Measurements from ENCODE around the gene FHAD1. TPM values are rescaled to one million over a fixed set of nuclear protein-coding genes. Genes with fewer than 3 reads are reported as not detected.

The FHAD1 gene
- polyA plus RNA-seq (ENCODE audit: insufficient read length in 12 of 12): 1 to 10 TPM in 9 of 12 donors, under 1 TPM in 1, not detected in 2; 0.88 to 2.4 (median 1.6) TPM
- long read RNA-seq, donor 1: 0 reads
- long read RNA-seq, donor 2: 0 reads
- long read RNA-seq, donor 3, full-length matches to known transcripts: 1 of 1 reads
- long read RNA-seq, donor 3, partial matches to known transcripts: 0 of 1 reads
- long read RNA-seq, donor 3, other reads (novel, unspliced or antisense): 0 of 1 reads
- long read RNA-seq, donor 4: 0 reads
- long read RNA-seq, donor 5: 0 reads
- long read RNA-seq, donor 6: 0 reads
- long read RNA-seq, donor 7: 0 reads
- long read RNA-seq, donor 8: 0 reads
- long read RNA-seq, donor 9: 0 reads
- long read RNA-seq, donor 10: 0 reads
- long read RNA-seq, donor 11: 0 reads

DNA sequence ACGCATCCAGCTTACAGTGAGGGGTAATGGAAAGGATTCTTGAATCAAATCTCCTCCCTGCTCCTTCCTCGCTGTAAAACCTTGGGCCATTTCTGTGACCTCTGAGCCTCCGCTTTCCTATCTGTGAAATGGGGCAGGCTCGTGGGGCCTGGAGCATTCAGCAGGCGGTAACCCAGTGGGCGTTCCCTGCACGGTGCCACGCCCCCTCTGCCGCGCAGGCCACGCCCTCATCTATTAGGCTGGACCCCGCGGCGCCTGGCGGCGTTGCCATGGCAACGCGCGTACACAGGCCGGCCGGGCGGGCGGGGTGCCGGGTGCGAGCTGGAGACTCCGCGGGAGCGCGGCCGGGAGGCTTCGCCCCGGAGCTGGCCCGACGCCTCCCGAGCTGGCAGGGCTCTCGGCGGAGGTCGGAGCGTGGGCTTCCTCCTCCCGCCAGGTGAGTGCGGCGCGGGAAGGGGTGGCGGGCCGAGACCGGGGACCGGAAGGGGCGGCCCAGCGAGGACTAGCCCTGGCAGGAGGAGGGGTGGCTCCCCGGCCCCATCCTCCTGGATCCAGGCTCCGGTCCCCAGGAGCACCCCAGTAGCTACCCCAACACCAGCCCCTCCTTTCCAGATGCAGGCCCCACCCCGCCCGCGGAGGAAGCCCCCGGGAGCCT, at the start of gene FHAD1:
TSS of gene FHAD1 (plus strand) at position 264 of the 655 bp plus-strand sequence. CDS start 4,562 bp downstream, outside the sequence.
- no peak for DNase-seq

DNA sequence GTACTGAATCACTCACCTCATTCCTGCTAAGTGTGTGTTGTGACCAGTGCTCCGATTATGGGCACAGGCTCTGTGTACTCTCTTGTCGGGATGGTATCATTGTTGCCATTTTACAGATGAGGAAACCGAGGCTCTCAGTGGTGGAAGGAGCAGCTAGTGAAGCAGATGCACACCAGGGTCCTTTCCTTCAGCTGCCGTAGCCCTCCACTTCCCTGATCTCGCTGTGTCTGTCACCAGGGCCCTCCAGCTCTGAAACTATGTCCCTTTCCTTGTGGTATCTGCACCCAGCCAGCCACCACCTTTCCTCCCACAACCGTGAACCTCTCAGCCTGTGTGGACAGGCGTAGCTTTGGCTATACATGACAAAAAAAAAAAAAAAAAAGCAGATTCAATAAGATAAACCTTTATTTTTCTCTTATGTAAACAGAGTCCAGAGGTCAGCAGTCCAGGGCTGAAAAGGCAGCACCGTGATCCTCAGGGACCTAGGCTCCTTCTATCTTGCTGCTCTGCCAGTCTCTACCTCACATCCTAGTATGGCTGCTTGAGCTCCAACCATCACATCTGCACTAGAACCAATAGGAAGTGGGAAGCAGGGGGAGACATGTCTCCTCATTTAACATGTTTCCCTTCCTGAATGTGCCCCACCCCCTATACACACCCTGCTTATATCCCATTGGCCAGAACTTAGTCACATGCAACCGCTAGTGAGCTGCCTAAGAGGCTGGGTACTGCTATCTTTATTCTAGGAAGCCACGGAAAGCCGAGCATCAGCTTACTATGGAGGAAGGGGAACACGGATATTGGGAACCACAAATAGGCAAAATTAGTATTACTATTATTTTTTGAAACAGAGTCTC, 49.2 kb upstream of the FHAD1 start:
- DNase-seq: no peak

DNA sequence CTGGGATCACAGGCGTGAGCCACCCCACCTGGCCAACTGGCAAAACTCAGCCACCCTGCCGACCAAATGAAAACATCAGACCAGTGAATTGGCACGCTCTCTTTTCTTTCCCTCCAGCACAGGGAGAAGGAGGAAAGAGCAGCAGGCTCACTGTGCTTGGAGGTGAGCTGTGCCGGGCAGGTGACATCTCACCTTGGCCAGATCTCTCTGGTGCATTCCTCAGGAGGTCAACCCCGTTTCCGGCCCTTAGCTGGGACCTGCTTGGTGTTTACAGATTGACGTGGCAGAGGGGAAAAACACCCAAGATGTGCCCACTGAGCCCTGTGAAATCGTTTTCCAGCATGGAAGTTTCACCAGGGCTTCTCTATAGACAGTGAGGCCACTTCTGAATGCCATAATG, 48.3 kb upstream of the FHAD1 start:
- DNase-seq: no peak

DNA sequence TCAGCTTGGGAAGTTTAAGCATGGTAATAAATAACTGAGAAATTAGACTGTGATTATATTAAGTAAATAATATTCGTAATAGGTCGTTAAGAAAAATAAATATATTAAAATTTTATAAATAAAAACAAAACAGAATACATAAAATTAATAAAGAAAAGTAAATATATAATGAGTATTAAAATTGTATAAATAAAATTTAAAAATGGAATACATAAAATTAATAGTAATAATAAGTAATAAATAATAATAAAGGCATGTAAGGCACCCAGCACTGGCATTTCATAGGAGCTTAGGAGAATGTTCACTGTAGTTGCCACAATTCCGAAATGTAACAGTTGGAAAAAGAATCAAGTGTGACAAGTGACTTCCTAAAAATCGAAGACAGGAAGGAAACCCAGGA, 45.8 kb upstream of the FHAD1 start:
- no peak for DNase-seq

DNA sequence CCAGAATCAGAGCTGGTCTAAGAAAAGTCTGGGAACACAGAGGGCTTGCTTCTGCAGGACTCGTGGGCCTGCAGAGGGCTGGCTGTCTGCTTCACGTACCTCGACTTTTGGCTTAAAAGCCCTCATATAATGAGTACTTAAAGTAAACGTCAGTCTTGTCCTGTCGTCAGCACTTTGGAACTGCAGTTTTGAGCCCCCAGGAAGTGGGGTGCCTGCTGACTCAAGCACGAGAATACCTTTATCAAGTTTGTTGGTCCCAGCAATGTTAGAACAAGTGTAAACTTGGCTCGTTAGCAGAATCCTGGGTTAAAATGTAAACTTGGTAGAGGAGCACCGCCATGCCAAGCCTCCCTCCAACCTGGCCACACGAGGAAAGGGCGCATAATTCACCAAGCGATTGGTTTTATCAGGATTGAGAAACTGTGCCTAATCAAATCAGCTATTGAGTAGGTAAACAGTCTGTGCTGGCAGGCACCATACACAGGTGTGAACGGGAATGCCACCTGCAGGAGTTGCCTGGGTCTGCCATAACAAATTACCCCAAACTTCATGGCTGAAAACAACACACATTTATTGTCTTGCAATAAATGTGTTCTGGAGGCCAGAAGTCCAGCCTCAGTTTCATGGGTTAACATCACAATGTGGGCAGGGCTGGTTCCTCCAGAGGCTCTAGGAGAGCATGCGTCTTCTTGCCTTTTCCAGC, 45.0 kb upstream of the FHAD1 start:
- no peak for DNase-seq

DNA sequence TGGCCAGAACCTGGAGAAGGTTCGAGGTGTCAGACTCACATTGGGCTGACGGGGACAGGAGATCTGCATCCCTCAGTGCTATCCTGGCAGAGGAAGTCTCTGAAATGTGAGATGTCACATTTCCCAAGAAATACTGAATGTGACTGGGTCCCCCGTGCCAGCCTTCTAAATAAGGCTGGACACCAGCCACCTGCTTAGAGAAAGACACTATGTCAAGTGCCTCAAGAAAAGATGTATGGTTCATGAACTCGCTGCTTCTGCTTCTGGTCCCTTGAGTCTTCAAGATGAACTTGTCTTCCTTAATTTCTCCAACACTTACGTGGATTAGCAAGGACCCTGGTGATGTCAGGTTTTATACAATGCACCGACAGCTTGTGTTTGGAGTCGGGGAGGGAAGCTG, 42.1 kb upstream of the FHAD1 start:
- DNase-seq: no peak

DNA sequence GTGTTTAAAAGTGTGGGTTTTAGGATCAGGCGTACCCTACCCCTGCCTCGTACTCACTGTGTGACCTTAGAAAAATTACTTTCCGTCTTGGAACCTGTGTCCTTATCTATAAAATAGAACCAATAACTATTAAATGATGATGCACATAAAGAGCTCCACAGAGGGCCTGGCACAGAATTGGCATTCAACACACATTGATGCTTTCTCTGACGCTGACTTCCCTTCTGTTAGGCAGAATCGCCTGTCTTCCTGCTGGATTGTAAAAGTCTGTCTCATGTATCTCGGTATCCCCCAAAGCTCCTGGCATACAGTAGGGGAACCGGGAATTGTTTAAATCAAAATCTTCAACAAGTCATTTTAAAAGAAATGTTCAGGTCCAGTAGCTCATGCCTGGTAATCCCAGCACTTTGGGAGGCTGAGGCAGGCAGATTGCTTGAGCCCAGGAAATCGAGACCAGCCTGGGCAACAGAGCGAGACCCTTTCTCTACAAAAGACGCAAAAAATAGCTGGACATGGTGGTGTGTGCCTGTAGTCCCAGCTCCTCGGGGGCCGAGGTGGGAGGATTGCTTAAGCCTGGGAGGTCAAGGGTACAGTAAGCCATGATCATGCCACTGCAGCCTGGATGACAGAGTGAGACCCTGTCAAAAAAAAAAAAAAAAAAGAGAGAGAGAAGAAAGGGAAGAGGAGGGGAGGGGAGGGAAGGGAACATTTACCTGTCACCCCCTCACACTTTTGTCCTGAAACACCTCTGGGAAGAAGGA, 41.3 kb upstream of the FHAD1 start:
- no peak for DNase-seq

DNA sequence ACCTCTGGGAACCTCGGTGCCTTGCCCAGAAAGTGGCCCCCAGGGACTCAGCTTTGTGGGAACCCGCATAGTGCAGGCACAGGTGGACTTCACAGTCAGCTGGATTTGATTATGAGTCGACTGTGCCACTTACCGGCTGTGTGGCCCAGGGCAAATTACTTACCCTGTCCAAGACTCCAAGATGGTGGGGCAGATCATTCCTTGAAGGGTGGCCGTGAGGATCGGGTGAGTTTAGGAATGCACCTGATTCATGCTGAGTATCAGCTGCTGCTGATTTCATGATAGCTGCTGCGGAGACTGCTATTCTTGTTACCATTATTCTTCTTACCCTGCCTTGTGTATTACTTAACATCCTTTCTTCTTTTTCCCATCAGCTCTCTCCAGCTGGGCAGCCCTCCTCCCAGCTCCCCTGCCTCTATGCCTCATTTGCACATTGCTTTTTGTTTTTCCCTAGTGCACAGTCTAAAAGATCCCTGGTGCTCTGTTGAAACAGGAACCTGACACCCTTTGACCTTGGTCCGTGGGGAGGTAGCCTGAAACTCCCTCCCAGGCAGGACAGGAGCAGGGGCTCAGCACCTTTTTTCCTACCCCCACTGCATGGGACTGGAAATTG, 40.5 kb upstream of the FHAD1 start:
- no peak for DNase-seq

DNA sequence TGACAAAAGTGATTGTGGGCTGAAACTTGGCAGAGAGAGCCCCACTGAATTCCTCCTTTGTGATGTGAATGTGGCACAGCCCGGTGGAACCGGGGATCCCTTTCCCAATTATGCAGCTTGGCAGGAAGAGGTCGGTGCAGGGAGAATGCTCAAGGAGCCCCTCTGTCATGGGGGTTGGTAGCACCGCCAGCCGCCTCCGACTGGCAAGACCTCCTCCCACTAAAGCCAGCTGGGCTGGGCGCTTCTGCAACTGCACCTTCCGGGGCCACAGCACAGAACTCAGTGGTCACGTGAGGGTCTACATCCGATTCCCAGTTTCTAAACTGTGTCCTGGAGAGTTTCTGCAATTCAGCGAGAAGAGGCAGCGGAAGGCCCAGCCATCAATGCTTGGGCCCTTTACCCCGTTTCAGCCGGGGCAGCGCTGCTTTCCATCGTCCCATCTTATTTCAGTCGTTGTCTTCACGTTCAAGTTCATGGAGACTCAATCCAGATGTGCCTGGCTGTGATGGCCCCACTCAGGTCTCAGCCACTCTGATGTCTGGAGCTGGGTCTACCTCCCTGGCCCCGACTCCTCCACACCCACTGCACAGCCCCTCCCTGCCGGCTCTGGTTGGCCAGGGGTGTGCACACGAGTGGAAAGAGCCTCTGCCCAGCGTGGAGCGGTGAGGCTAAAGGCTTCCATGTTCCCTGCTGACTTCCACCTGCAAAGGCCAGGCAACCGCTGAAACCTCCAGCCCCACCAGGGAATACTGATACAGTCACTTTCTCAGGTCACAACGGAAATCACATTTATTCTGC, 39.8 kb upstream of the FHAD1 start:
- no peak for DNase-seq

DNA sequence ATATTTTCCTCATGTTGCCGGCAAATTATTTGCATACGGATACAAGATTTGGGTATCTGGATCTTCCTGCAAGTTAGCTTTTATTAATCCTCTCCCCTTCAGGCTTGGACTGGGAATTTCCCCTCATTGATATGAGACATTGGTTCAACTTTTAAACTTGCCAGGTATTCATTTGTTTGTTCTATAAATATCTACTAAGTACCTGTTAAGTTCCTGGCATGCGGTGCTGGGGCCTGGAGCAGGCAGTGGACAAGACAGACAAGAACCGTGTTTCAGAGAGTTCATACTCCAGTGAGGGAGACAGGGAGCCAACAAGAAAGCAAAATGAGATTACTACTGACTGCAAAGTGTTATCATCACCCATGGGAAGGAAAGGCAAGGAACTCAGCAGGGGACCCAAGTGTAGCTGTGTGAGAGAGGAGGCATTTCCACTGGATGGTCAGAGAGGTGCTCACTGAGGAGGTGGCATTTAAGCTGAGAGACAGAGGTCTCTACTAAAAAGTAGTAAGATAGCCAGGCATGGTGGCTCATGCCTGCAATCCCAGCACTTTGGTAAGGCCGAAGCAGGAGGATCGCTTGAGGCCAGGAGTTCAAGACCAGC, 39.1 kb upstream of the FHAD1 start:
- DNase-seq: no peak

DNA sequence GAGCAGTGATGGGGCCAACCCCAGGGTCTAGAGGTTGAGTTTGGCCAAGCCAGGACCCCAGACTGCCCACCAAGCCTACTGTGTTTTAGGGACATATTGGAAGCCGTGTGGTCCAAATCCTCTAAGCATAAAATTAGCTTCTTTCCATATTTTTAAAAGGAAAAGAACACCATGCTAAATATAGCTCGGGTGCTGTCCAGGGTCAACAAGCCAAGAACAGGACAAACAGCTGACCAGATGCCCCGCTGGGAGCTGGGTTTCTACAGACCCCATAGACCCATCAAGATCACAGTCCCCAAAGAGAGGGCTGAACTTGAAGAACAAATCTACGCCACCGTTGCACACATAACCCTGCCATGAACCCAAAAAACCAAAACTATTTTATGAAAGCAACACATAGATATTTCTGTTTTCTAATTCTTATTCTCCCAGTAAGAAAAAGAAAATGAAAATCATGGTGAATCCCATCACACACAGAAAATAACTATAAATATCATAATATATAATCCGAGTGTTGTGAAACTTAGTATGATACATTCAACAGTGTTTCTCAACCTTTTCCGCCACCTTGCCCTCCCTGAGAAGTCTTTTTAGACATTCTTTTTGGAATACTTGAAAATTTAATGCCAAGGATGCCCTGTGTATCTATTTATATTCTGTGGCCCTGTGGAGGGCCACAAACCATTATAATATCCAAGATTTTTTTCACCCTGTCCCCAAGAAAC, 36.2 kb upstream of the FHAD1 start:
- DNase-seq: no peak

DNA sequence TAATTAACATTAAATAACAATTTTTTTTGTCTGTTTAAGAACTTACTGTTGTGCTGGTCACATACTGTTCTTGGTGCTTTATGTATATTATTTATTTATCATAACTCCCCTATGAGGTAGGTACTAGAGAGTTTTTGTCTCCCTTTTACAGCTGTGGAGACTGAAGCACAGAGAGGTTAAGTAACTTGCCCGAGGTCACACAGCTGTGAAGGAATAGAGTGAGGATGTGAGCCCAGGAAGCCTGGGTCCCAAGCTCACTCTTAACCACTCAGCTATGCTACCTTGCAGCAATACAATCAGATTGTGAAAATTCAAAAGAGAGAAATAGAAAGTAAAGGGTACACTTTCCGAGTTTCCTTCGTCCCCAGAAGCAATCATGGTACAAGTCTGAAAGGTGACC, 35.6 kb upstream of the FHAD1 start:
- no peak for DNase-seq

DNA sequence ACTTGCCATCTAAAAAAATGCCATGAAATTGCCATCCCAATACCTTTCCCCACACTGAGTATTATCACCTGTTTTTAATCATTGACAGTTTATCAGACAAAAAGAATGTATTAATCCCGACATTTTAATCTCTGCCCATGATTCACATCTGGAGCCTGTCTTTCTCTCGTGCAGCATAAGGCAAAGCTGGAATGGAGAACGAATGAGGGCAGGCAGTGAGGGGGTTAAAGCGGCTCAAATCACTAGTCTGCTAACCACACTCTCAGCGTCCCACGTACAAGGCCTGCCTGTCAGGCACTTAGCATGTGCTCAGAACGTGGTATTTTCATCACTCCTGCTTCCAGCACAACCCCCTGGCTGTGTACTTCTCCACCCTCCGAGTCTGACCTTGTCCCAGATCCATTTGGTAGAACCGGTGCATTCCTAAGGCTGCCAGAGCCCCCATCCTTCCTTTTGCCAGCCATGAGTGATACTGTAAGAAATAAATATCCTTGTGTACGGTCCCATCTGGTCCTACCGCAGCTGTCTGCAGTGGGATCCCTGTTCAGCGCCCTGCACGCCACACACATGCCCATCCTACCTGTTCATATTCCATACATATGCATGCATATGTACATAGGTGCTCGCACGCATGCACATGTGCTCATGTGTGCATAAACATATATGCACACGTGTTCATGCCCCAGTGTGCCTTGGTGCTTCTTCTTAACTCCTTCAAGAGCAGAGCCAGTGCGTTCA, 34.6 kb upstream of the FHAD1 start:
- no peak for DNase-seq

DNA sequence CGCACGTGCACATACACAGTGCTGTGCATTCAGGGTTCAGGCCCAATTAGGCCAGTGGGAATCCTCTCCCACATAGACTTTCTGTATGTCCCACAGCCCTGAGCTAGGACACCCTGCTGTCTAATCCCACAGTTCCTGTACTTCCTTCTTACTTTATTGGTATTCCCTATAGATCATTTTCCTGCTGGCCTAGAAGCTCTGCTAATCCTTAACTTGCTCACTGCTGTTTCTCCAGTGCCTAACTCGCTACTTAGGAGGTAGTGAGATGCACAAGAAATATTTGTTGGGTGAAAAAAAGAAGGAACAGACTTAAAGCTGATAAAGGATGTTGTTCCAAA, 34.1 kb upstream of the FHAD1 start:
- no peak for DNase-seq

DNA sequence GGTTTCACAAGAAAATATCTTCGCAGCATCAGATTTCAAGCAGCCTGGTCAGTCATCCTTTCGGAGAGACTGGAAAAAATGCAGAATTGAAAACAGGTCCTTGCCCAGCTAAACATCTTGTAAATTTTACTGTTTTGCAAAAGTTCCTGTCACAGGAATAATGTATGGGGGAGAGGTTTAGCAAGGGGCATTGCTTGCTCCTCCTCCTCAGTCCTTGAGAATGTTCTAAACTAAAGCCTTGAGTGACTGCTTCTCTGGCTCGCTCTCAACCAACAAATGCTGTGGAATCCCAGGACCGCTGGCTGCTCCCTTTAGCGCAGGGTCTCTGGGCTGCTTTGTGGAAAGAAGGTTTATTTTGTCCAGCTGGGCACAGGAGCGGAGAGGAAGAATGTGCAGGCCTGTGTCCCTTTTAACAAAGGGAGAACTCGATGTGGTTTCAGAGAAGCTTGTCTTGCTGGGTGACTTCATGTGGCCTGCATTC, 33.6 kb upstream of the FHAD1 start:
- peak; percentile 47 for DNase-seq

DNA sequence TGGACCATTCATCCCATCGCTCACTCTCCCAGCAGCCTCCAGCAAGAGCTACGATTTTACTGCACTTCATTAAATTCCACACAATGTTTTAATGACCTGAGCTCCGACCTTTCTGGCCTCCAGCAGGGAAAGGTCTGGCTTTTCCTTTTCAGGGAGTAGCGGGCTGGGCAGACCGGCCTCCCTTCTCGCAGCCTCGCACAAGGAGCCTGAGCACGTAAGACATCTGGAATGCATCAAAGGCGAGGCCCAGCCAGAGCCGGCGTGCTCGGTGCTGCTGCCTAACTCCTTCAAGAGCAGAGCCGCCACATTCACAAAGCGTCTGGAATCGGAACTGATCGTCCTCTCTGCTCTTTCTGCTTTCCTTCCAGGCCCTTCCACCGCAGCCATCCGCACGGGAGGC, 32.5 kb upstream of the FHAD1 start:
- DNase-seq: peak; percentile 80

DNA sequence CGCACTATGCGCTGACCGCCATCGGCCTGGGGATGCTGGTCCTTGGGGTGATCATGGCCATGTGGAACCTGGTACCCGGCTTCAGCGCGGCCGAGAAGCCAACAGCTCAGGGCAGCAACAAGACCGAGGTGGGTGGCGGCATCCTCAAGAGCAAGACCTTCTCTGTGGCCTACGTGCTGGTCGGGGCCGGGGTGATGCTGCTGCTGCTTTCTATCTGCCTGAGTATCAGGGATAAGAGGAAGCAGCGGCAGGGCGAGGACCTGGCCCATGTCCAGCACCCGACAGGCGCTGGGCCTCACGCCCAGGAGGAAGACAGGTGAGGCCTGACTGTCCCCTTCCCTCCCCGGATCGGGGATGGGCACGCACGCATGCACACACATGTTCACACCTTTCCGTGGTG, 31.9 kb upstream of the FHAD1 start:
- DNase-seq: no peak

DNA sequence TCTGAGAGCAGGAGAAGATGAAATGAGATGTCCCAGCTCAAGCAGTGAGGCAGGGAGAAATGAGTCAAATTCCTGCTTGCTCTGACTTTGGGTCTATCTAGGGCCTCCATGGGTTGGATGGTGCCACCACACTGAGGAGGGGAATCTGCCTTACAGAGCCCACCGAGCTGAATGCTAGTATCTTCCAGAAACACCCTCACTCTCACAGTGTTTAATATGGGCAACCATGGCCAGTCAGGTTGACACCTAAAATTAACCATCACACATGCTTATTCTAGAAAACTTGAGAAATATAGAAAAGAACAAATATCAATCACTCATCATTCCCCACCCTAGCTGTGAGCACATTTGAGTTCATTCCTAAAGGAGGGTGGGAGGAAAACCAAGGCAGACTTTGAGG, 29.4 kb upstream of the FHAD1 start:
- no peak for DNase-seq
